Measurements from ENCODE around the gene TMEM254.

GRCh38 chr10:80090121-80090520, 11.7 kb downstream of the TMEM254 start:
- TF ChIP-seq CTCF (IDR thresholded peaks at IDR 0.05; ENCODE audit: poor library complexity) (no peak), EZH2phosphoT487 (IDR thresholded peaks at IDR 0.05; ENCODE audit: low read depth, severe bottlenecking, unreplicated experiment) (no peak)

Measured in hepatocyte (in vitro differentiated cells).